ENCODE measurements around the gene MTARC2. TPM values are rescaled to one million over a fixed set of nuclear protein-coding genes. Genes with fewer than 3 reads are reported as not detected.

MTARC2 gene
- total RNA-seq, 1 experiment from 2014 or later: not detected

DNA sequence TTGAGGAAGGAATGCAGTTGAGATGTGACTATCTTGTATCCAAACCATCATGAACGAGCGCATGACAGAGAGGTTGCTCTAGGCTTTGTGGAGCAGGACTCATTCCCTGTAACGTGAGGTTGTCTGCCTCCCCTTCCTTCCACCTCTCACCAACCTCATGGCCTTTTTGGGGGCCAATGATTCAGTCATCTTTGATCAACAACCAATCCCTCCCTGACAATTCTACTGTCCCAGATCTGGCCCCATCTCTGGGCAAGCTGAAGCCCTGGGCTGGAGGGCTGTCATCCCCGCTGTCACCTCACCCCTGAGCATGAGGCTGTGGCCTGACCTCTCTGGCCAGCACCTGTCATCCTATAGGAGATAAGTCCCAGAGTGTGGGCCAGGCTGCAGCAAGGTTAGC lies 58.3 kb downstream of the MTARC2 start:
- ChIA-PET POLR2A (ENCODE audit: low non-redundant PET) (no interaction called here), CTCF (no interaction called here)
- intact Hi-C loops (cut with micrococcal nuclease; ENCODE audit: unreplicated experiment): no loop called here
- no peak overlapping the region for H3K27ac ChIP-seq (ENCODE audit: low read depth, low read length, poor library complexity, severe bottlenecking)
- H3K27me3 ChIP-seq (replicated peaks; ENCODE audit: insufficient read depth, low read depth, low read length, poor library complexity): no peaks in the 10 kb centered on the region
- no peak for TF ChIP-seq EZH2 (IDR thresholded peaks at IDR 0.05; ENCODE audit: borderline replicate concordance, low read depth, low read length, poor library complexity, severe bottlenecking)
- TF ChIP-seq, protein P1, sequence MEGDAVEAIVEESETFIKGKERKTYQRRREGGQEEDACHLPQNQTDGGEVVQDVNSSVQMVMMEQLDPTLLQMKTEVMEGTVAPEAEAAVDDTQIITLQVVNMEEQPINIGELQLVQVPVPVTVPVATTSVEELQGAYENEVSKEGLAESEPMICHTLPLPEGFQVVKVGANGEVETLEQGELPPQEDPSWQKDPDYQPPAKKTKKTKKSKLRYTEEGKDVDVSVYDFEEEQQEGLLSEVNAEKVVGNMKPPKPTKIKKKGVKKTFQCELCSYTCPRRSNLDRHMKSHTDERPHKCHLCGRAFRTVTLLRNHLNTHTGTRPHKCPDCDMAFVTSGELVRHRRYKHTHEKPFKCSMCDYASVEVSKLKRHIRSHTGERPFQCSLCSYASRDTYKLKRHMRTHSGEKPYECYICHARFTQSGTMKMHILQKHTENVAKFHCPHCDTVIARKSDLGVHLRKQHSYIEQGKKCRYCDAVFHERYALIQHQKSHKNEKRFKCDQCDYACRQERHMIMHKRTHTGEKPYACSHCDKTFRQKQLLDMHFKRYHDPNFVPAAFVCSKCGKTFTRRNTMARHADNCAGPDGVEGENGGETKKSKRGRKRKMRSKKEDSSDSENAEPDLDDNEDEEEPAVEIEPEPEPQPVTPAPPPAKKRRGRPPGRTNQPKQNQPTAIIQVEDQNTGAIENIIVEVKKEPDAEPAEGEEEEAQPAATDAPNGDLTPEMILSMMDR (conservative IDR thresholded peaks at IDR 0.05; ENCODE audit: low read depth, low read length): no peak
- no peak overlapping the region for H3K4me3 ChIP-seq (ENCODE audit: low read depth, low read length, poor library complexity, severe bottlenecking)
- peaks cover 7% of the 10 kb centered on the region for H3K4me1 ChIP-seq (ENCODE audit: insufficient read depth, low read length, poor library complexity, severe bottlenecking)
- H3K36me3 ChIP-seq (ENCODE audit: insufficient read depth, low read length, poor library complexity, severe bottlenecking): no peaks in the 10 kb centered on the region
- no peaks in the 10 kb centered on the region for H3K9me3 ChIP-seq (ENCODE audit: low read depth, low read length, poor library complexity, severe bottlenecking)
- DNase-seq (ENCODE audit: low spot score): no peak
- no TSS peak for BruUV-seq (replicated peaks)

DNA sequence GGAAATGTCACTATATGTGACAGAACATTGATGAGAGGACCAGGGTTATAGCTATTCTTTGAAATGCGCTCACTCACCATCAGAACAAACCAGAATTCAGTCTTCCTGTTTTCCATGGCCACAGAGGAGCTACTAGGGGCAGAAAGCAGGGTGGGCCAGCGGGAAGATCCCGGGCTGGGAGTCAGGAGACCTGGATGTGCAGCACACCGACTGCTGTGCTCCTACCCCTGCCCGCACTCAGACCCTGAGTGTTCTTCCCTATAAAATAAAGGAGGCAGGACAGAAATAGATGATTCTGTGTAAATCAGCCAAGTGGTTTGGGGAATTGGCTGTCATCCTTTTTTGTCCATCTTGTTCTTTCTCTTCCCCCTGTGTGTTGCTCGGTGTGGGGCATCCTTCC lies 59.6 kb downstream of the MTARC2 start:
- Histone ChIP-seq H3K27ac (ENCODE audit: low read depth, low read length, poor library complexity, severe bottlenecking) (no peak overlapping the region), H3K4me1 (ENCODE audit: insufficient read depth, low read length, poor library complexity, severe bottlenecking) (peaks cover 7% of the 10 kb centered on the region), H3K27me3 (replicated peaks; ENCODE audit: insufficient read depth, low read depth, low read length, poor library complexity) (no peaks in the 10 kb centered on the region), H3K9me3 (ENCODE audit: low read depth, low read length, poor library complexity, severe bottlenecking) (no peaks in the 10 kb centered on the region), H3K4me3 (ENCODE audit: low read depth, low read length, poor library complexity, severe bottlenecking) (no peak overlapping the region), H3K36me3 (ENCODE audit: insufficient read depth, low read length, poor library complexity, severe bottlenecking) (no peaks in the 10 kb centered on the region)
- no peak for TF ChIP-seq EZH2 (IDR thresholded peaks at IDR 0.05; ENCODE audit: borderline replicate concordance, low read depth, low read length, poor library complexity, severe bottlenecking)
- TF ChIP-seq, protein P1 (conservative IDR thresholded peaks at IDR 0.05; ENCODE audit: low read depth, low read length): no peak
- no peak for DNase-seq (ENCODE audit: low spot score)
- ChIA-PET POLR2A (ENCODE audit: low non-redundant PET) (no interaction called here), CTCF (no interaction called here)
- no TSS peak for BruUV-seq (replicated peaks)
- intact Hi-C loops (cut with micrococcal nuclease; ENCODE audit: unreplicated experiment): no loop called here

DNA sequence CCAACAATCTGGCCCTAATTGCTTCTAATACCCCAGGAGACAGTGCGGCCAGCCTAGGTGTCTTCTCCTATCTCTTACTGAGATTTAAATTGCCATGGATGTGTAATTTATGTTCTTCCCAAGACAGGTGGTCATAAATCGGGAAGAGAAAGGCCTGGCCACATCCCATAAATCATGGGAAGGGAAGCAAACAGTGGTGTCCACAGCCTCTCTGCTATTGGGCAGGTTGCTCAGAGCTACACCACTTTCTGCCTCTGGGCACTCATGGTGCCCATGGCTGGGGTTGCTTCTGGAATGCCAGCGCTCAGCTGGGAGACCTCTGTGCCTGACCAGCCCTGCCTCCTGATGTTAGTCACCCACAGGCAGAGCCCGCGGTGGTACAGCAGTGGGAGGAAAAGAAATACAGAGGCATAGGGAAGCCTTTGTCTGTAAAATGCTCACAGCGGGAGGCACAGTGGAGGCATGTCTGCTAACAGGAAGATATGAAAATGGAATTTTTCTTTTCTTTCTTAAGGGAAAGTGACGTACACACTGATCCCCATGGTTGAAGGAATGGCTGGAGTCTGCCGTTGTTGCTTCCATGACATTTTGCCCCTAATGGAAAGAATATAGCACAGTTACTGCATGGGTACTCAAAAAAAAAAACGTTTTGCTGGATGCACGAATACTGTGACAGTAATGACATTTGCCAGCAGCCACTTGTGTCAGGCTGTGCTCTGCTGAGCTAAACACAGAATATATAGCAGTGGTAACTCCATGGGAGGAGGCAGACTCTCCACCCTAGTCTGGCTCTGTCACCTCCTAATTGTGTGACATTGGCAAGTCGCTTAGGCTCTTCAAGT lies 60.4 kb downstream of the MTARC2 start:
- DNase-seq (ENCODE audit: low spot score): peak; percentile 51
- Histone ChIP-seq H3K27ac (ENCODE audit: low read depth, low read length, poor library complexity, severe bottlenecking) (no peak overlapping the region), H3K27me3 (replicated peaks; ENCODE audit: insufficient read depth, low read depth, low read length, poor library complexity) (no peaks in the 10 kb centered on the region), H3K4me3 (ENCODE audit: low read depth, low read length, poor library complexity, severe bottlenecking) (no peak overlapping the region), H3K36me3 (ENCODE audit: insufficient read depth, low read length, poor library complexity, severe bottlenecking) (no peaks in the 10 kb centered on the region), H3K9me3 (ENCODE audit: low read depth, low read length, poor library complexity, severe bottlenecking) (no peaks in the 10 kb centered on the region), H3K4me1 (ENCODE audit: insufficient read depth, low read length, poor library complexity, severe bottlenecking) (peaks cover 7% of the 10 kb centered on the region)
- BruUV-seq (replicated peaks): no TSS peak
- POLR2A ChIA-PET (ENCODE audit: low non-redundant PET): no interaction called here
- CTCF ChIA-PET: no interaction called here
- TF ChIP-seq, protein P1 (conservative IDR thresholded peaks at IDR 0.05; ENCODE audit: low read depth, low read length): no peak
- no peak for TF ChIP-seq EZH2 (IDR thresholded peaks at IDR 0.05; ENCODE audit: borderline replicate concordance, low read depth, low read length, poor library complexity, severe bottlenecking)
- intact Hi-C loops (cut with micrococcal nuclease; ENCODE audit: unreplicated experiment): no loop called here
